ENCODE data around the gene MRPL19.
A peak's percentile ranks its signal among the peaks of the same experiment; 100 is the strongest.
"Not testable (repeated sequence)": the region's sequence is repeated elsewhere in the genome, so short reads cannot be mapped to it uniquely, and the experiment has no call there.

Gene MRPL19

DNA sequence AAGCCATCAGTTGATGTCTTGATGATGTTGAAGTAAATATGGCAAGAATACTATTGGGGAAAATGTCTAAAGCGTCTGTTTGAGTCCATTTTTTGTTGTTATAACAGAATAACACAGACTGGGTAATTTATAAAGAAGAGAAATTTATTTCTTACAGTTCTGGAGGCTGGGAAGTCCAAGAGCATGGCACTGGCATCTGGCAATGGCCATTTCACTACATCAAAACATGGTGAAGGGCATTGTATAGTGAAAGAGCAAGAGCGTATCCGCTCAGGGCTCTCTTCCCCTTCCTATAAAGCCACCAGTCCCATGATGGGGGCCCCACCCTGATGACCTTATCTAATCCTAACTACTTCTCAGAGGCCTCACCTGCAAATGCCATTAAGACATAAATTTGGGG is 29.6 kb upstream of the MRPL19 start:
- DNase-seq = no peak

DNA sequence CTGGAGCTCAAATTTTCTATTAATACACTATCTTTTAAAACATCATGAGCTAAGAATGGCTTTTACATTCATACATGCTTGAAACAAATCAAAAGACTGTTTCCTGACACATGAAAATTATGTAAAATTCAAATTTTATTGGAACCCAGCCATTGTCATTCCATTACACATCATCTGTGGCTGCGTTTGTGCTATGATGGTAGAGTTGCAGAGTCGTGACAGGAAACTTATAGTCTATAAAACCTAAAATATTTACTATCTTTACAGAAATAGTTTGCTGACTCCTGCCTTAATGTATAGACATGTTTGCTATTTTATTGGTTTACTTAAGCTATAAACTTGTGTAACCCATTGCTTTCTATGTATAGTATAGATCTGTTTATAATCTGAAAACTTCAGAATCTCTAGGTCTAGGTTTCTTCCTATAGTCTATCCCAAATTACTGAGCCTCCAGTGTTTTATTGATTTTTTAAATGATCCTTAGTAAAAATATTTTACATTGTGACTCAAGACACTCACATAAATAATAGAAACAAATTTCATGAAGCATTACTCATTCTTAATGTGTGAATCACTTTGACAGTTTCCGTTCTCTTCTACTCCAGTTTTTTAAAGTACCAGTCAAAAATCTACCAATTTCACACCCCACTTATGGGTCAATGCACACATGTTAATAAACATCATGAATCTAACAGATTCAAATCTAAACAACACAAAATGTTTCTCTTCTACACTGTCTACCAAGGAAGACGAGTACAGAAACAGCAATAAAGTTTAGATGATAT is 26.4 kb upstream of the MRPL19 start:
- no peak for DNase-seq

DNA sequence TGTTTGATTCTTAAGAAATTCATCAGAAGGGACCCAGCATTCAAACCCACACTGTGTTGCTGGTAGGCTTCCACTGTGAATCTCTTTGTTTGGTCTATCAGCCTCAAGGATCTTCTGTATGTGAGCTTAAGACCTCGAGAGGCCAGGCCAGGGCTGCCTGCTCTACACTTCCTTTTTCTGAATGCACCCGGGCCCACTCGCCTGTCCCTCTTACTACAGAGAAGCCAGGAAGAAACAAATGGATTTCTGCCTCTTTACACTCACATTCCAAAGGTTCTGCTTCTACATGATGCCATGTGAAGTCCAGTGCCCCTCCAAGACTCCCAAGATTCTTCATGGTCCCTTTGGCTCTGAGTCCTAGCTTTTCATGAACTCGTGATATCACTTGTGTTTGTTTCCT is 25.4 kb upstream of the MRPL19 start:
- DNase-seq = no peak

DNA sequence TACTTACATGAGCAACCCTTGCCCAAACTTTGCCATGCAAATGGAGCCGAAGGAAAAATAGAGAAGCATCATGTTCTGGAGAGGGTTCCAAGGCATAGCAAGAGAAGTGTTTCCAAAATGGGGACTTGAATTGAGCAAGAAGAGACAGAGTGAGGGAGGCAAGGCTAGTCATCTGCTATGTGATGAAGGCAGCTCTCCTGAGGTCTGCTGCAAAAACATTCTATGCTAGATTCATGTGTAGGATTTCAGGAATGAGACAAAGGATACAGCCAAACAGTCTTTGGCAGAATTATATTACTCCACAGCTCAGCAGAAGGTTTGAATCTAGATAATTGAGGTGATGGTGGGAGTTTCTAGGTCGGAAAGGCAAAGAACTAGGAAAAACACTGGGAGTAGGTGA is 24.1 kb upstream of the MRPL19 start:
- DNase-seq = no peak

DNA sequence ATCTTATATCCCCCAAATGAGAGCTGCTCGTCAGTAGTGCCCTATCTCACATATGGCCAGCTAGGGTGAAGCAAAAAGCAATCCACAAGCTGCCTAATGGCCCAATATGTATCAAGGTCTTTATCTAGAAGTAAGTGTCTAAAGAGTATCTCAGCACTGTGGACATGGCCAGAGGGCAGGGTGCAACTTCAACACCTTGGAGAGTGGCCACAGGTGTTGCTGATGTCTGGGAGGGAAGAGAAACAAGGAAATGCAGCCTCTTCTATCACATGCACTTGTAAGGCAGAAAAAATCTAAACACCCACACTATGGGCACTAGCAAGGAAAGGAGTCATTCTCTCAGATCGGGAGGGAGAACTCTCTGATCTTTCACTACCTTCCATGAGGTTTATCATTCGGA is 23.7 kb upstream of the MRPL19 start:
- no peak for DNase-seq

DNA sequence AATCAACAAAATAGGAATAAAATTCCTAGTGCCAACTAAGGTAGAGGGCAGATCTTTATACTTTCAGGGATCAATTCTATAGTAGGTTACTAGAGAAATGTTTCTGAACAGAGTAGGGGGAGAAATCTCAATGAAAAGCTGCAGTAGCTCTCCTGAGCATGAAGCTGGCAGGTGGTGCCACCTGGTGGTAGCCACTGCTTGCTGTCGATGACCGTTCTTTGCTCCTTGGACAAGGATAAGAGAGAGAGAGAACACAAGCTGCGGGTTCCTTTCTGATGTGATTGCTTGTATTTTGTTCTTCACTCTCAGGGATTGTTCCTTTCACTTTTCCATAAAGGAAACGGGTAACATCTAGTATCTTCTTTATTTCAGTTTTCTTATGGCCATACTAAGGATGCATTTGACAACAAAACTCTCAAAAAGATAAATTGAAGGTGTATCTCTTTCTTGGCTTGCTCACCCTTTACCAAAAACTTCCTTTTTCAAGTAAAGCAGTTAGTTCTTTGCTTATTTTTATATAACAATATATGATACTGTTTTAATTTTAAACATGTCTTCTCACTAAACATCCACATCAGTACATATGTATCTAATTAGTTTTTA is 18.6 kb upstream of the MRPL19 start:
- peak; percentile 69 for DNase-seq

DNA sequence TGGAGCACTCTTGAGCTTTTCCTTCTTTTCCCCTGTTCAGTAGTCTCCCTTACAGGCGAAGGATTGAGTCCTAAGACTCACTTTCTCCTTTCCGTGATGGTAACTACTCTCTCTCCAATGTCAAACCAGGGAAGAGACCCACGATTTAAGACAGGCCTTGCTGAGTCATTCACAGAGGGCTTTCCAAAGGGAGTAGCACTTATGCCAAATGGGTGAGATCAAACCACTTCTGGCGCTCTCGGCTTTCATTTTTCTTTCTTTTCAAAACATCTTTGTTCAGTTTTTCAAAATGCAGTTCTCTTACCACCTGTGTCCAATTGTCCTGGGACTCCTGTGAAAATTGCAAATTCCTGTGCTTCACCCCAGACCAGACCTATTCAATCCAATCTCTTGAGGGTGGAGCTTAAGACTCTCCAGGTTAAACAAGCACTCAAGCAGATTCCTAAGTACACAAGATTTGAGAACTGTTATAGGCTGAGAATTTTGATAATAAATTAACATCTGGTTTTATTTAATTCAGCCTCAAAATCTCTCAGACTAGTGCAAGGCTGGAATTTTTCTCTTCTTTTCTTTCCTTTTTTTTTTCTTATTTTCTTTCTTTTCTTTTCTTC is 14.4 kb upstream of the MRPL19 start:
- no peak for DNase-seq

DNA sequence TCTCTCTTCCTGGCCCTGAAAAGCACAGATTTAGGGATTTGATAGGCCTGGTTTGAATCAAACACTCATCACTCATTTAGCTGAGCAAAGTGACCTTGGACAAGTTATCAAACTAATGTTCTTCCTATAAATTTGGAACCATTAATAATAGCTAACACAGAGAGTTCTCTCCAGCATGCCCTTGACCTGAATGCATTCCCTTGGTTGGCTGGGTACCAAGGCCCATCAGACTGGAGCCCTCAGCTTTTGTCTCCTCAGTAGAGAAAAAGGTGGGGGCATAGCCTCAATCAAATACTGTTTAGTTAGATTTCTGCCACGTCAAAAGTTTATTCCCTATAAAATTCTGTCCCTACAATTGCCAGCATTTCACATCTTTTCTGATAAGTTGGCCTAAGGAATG is 13.8 kb upstream of the MRPL19 start:
- no peak for DNase-seq

DNA sequence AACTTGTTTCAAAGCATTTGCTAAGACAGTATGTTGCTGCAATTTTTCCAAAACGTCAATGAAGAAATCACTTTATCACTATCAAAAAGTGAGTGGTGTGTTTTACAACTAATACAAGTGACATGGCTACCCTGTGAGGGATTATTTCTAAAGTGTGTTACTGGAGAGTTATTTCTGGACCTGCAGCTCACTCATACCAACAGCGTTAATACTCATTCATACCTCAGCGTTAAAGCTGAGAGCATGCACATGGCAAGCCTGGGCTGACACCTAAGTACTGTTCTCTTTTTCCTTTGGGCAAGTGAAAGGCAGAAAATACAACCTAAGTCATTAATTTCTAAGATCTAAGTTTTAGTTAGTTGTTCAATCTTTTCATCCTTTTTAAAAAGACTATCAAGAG is 13.0 kb upstream of the MRPL19 start:
- no peak for DNase-seq

DNA sequence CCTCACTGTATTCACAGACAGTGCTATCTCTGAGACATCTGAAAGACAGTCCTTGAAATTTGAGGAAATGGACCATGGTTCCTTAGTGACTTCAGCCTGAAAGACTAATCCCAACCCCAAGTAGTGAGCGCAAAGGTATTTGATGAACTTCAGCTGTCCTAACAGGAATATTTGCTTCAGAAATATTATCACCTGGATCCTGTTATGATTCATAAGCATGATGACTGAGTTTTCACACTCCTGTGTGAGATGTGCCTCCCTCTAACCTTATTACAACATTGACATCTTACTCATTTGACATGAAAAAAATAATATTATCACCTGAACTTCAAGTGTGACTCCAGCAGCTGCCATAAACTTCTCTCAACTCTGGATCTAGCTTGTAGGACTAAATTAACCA is 11.6 kb upstream of the MRPL19 start:
- no peak for DNase-seq

DNA sequence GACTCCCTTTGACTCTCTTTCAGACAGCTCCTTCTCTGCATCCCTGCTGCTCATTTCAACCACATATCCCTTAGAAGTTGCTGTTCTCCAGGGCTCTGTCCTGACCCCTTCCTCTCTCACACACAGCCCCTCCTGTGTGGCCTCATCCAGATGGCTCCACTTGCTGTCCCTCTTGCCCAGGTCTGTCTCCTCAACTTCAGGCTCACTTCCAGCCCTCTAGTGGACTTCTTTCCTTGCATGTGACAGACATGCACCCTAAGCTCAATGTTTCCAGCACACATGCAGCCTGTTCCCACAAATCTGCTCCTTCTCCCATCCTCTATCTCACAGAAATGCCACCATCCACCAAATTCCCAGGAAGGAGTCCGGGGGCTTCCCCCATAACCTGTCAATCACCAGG is 9.0 kb upstream of the MRPL19 start:
- no peak for DNase-seq

DNA sequence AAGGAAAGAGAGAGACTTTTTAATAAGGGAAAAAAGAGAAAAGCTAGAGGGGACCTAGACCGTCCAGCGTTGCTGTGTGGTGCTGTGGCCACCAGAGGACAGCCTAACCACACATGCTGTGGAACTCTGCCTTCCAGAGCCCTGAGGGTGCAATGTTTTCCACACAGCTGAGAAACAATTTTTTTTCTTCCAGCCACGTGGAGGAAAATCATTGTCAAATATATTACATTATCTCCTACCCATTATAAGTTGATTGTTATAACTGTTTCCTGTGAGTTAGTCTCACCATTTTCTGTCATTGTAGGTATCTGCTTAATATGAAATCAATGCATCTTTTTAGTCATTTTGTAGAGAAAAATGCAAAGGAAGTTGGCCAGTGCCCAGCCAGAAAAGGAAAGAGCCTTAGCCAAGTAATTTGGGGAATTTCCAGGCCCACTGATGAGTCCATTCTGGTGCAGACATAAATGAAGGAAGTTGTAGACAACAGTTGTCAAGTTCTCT is 5.9 kb upstream of the MRPL19 start:
- DNase-seq = peak; percentile 20

DNA sequence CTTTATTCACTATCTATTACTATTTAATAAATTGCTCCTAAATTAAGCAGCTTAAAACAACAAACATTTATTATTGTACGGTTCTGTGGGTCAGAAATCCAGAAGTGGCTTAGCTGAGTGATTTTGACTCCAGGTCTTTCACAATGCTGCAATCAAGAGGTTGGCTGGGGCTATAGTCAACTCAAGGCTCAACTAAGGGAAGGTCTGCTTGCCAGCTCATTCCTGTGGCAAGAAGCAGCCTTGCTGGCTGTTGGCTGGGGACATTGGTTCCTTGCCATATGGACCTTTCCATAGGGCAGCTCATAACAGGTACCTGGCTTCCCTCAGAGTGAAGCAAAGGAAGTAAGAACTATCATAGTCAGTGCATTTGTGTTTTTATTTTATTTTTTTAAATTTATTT is 5.0 kb upstream of the MRPL19 start:
- DNase-seq = no peak

DNA sequence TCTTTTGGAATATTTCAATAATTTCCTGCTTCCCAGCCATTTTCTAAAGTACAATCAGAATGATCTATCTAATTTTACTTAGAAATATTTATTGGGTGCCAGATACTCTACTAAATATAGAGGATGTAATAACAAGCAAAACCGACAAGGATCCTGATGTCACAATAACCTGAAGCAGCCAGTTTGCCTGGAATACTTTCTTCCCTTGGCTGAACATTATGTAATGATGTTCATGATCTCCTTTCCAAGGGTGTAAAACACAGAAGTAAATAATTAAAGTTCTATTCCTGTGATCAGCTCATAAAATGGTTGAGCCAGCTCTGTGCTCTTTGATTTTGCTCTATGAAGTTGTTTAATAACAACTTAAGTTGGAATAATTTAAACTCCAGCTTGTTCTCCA is 2.6 kb upstream of the MRPL19 start:
- DNase-seq = no peak

DNA sequence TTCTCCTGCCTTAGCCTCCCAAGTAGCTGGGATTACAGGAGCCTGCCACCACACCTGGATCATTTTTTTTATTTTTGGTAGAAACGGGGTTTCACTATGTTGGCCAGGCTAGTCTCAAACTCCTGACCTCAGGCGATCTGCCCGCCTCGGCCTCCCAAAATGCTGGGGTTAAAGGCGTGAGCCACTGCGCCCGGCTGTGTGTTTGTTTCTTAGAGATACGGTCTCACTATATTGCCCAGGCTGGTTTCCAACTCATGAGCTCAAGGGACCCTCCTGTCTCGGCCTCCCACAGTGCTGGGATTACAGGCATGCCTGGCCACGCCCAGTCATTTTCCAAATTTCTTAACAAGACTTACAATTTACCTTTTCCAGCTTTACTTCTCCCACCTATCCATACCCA is 940 bp upstream of the MRPL19 start:
- DNase-seq = no peak

DNA sequence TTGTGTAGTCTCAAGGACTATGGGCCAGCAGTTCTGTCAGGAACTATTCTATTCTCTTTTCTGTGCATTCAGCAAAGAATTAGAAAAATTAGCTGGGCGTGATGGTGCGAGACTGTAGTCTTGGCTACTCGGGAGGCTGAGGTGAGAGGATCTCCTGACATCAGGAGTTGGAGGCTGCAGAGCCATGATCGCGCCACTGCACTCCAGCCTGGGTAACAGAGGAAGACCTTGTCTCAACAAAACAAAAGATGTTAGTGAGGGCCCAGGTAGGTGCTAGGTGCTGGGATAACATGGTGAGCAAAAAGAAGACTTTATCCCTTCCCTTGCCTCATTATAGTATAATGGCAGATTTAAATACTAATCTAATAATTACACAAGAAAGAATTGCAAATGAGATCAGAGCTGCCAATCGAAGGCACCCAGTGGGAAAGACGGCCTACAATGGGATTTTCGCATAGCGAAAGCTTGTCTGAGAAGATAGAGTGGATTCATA is 447 bp upstream of the MRPL19 start:
- no peak for DNase-seq

DNA sequence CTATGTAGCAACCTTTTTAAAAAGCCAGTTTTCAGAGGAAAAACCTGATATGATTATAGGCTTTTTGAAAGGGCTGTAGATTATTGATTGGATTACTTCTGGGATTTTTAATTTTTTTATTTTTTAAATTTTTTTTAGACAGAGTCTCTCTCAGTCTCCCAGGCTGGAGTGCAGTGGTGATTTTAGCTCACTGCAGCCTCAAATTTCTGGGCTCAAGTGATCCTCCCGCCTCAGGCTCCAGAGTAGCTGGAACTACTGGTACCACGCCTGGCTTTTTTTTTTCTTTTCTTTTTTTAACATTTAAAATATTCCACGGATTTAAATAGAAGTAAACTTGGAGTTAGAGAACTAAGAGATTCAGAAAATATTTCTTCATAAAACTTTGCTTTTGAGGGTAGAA is 1.2 kb downstream of the MRPL19 start:
- no peak for DNase-seq

DNA sequence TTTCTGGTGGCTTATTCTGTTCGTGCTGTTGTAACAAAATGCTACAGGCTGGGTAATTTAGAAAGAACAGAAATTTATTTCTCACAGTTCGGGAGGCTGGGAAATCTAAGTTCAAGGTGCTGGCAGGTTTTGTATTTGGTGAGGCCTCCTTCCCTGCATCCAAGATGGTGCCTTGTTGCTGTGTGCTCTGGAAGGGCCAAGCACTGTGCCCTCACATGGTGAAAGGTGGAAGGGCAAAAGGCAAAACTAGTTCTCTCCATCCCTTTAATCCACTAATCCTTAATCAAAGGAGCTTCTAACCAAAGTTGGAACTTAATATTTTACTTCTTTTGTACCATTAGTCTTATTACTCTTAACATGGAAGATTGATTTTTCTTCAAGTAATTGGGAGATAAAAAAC is 7.4 kb downstream of the MRPL19 start:
- DNase-seq = no peak

DNA sequence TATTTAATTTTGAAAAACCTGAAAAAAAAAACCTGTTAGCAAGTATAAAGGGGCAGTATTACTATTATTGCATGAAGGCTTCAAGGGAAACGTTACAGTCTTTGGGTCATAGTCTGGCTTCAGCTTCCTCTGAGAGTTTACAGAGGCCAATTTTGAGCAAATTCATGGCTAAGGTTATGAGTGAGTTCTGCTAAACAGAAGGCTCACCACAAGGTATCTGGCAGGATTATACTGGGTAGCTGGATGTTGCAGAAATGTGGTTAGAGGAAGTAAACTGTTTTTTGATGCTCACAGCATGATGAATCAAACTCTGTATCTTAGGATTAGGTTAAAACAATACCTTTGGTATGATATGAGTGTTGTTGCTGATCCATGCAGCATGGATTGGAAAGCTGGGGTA is 9.3 kb downstream of the MRPL19 start:
- no peak for DNase-seq

DNA sequence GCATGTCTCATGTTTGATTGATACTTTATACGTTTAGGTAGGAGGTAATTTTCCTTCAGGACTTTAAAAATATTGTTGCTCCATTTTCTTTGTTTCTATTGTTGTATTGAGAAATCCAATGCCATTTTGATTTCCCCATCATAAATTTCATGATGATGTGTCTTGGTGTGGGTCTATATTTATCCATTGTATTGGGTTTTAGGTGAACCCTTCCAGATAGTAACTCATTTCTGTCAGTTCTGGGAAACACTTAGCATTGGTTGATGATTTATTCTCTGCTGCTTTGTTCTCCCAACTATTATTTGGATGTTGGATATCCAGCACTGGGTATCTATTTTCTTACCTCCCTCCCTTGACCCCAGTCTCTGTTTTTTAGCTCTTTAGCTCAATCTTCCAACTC is 10.0 kb downstream of the MRPL19 start:
- DNase-seq = no peak

DNA sequence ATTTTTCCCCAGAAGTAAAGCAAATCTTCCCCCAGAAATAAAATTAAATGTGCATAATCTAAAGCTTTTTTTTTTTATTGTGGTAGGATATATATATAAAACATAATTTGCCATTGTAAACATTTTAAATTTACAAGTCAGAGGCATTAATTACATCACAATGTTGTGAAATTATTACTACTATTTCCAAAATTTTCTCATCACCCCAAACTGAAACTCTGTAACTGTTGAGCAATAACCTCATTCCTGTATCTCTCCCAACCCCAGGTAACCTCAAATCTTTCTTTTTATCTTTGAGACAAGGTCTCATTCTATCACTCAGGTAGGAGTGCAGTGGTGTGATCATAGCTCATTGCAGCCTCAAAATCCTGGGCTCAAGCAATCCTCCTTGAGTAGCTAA is 11.2 kb downstream of the MRPL19 start:
- no peak for DNase-seq

DNA sequence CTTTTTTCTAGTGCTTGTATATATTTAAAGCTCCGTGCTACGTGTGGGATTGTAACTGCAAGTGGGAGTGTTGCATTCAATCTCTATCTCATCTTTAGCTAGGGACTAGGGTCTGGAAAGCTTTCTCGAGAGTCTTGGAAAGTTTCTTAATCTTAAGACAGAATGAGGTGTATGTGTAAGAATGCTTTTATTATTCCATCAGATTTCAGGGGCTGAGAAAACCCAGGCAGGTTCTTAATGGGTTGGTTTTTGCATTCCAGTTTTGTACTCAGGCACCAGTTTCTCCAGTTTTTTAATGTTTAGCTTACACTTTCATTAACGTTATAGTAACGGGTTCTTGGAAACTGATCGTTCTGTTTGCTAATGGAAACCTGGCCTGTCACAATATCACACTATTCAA is 20.3 kb downstream of the MRPL19 start:
- no peak for DNase-seq

DNA sequence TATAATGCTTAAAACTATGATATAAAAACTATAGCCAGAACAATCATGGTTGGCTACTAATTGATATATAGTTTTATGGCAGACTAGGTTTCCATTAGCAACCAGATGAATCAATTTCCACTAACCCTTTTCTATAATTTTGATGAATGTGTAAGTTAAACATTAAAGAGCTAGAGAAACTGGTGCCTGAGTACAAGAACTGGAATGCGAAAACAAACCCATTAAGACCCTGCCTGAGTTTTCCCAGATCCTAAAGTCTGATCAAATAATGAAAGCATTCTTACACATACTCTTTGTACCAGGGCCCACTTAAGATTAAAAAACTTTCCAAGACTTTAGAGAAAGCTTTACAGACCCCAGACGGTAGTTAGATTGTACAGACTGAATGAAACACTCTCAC is 21.3 kb downstream of the MRPL19 start:
- DNase-seq = no peak

DNA sequence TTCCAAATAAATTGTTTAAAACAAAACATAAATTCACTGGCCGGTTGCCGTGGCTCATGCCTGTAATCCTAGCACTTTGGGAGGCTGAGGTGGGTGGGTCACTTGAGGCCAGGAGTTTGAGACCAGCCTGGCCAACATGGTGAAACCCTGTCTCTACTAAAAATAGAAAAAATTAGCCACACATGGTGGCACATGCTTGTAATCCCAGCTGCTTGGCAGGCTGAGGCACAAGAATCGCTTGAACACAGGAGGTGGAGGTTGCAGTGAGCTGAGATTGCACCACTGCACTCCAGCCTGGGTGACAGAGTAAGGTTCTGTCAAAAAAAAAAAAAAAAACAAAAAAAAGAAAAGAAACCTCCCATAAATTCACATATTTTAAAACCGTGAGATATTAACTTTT is 28.8 kb downstream of the MRPL19 start:
- DNase-seq = not testable (repeated sequence)

Data from NCI-H774 (cell line).